Neural progenitor cell (in vitro differentiated cells): Measurements from ENCODE around the gene IL2RA. TPM values are rescaled to one million over a fixed set of nuclear protein-coding genes. Genes with fewer than 3 reads are reported as not detected.

Experiments
- DNase-seq: peaks from one replicate; pipeline ENCODE4 v3.0.0-alpha.2; 2016; ENCODE audit warnings: low spot score
- H2AFZ ChIP-seq: fragments of 200-600 bp; sonication (generic); replicated peaks from 2 replicates; pipeline ENCODE4 v1.6.1; 2016; ENCODE audit warnings: antibody characterized with exemption
- H3F3A ChIP-seq: fragments of 200-600 bp; sonication (generic); 2 replicates; pipeline ENCODE4 v1.6.1; 2016; ENCODE audit warnings: antibody characterized with exemption, low read depth
- H3K27ac ChIP-seq: fragments of 200-600 bp; sonication (generic); 2 replicates; pipeline ENCODE4 v1.5.1; 2016; ENCODE audit warnings: mild to moderate bottlenecking
- H3K27me3 ChIP-seq: fragments of 200-600 bp; sonication (generic); 2 replicates; pipeline ENCODE4 v1.6.1; 2016; ENCODE audit warnings: mild to moderate bottlenecking, moderate library complexity
- H3K36me3 ChIP-seq: fragments of 200-600 bp; sonication (generic); 2 replicates; pipeline ENCODE4 v1.5.1; 2016
- H3K4me1 ChIP-seq: fragments of 200-600 bp; sonication (generic); 2 replicates; pipeline ENCODE4 v1.6.1; 2016; ENCODE audit warnings: mixed run types
- H3K4me2 ChIP-seq: fragments of 200-600 bp; sonication (generic); 2 replicates; pipeline ENCODE4 v1.6.1; 2016
- H3K4me3 ChIP-seq: fragments of 200-600 bp; sonication (generic); 2 replicates; pipeline ENCODE4 v1.5.1; 2016
- H3K79me2 ChIP-seq: fragments of 200-600 bp; sonication (generic); 2 replicates; pipeline ENCODE4 v1.6.1; 2016; ENCODE audit warnings: low read depth
- H3K9ac ChIP-seq: fragments of 200-600 bp; sonication (generic); 2 replicates; pipeline ENCODE4 v1.6.1; 2016
- H3K9me3 ChIP-seq: fragments of 200-600 bp; sonication (generic); 2 replicates; pipeline ENCODE4 v1.5.1; 2016; ENCODE audit warnings: low read depth
- H4K20me1 ChIP-seq: fragments of 200-600 bp; sonication (generic); 2 replicates; pipeline ENCODE4 v1.6.1; 2016; ENCODE audit warnings: low read depth
- H3K27ac Mint-ChIP-seq: 3 replicates; pipeline ENCODE4 v1.8.0; 2021; ENCODE audit warnings: mixed read lengths
- H3K27me3 Mint-ChIP-seq: 2 replicates; pipeline ENCODE4 v1.8.0; 2022; ENCODE audit warnings: low read depth, mild to moderate bottlenecking, inconsistent platforms, moderate library complexity, mixed read lengths; ENCODE audit not compliant: insufficient read depth
- H3K36me3 Mint-ChIP-seq: 3 replicates; pipeline ENCODE4 v1.8.0; 2021; ENCODE audit warnings: mixed read lengths
- H3K4me1 Mint-ChIP-seq: 3 replicates; pipeline ENCODE4 v1.8.0; 2021; ENCODE audit warnings: mixed read lengths
- H3K4me3 Mint-ChIP-seq: 3 replicates; pipeline ENCODE4 v1.8.0; 2021; ENCODE audit warnings: mild to moderate bottlenecking, moderate library complexity, mixed read lengths
- H3K9me3 Mint-ChIP-seq: 3 replicates; pipeline ENCODE4 v1.8.0; 2020; ENCODE audit warnings: mixed read lengths
- EZH2 ChIP-seq: fragments of 200-600 bp; sonication (generic); IDR thresholded peaks from 2 replicates; pipeline ENCODE4 v1.6.1; 2017; ENCODE audit warnings: antibody characterized with exemption, mild to moderate bottlenecking, moderate library complexity
- EZH2phosphoT487 ChIP-seq: fragments of 200-600 bp; sonication (generic); IDR thresholded peaks from 2 replicates; pipeline ENCODE4 v1.6.1; 2017; ENCODE audit warnings: antibody characterized with exemption
- total RNA-seq: library from RNA; depleted of rRNA; stranded (reverse); fragments of >200 nt; gene quantifications from 2 replicates; pipeline ENCODE4 v1.2.3, GENCODE V29; 2015; ENCODE audit warnings: low replicate concordance
- TF ChIP-seq, protein P1 (sequence below): fragments of 200-600 bp; sonication (generic); IDR thresholded peaks from 2 replicates; pipeline ENCODE4 v1.5.1; 2017; ENCODE audit warnings: antibody characterized with exemption, mild to moderate bottlenecking

Gene IL2RA
- total RNA-seq, 1 donor from 2014 or later, result not detected

DNA sequence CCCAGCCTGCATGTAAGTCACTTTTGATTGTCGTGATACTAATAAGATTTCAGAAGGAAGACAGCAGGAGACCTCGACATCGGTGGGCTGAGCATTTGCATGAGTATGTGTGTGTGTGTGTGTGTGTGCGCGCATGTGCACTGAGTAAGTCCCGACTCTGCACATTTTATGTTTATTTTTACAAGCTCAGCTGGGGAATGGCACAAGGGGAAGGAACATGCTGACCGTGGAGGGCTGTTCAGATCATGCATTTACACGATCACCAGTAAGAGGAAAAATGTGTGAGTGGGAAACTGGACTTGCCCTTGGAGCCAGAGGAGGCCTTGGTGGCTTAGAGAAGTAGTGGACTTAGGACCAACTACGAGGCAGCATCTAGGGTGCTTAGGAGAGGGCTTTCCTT lies 41.3 kb downstream of the IL2RA start:
- H3K4me2 ChIP-seq, result no peak overlapping the region
- H2AFZ ChIP-seq, result no peak overlapping the region
- H3K36me3 Mint-ChIP-seq, result no peaks in the 10 kb centered on the region
- H3K27me3 ChIP-seq, result no peaks in the 10 kb centered on the region
- H3K36me3 ChIP-seq, result no peaks in the 10 kb centered on the region
- peaks cover 6% of the 10 kb centered on the region for H3K9me3 Mint-ChIP-seq
- no peak overlapping the region for H3K4me3 Mint-ChIP-seq
- TF ChIP-seq EZH2 (no peak), EZH2phosphoT487 (no peak)
- TF ChIP-seq, protein P1, sequence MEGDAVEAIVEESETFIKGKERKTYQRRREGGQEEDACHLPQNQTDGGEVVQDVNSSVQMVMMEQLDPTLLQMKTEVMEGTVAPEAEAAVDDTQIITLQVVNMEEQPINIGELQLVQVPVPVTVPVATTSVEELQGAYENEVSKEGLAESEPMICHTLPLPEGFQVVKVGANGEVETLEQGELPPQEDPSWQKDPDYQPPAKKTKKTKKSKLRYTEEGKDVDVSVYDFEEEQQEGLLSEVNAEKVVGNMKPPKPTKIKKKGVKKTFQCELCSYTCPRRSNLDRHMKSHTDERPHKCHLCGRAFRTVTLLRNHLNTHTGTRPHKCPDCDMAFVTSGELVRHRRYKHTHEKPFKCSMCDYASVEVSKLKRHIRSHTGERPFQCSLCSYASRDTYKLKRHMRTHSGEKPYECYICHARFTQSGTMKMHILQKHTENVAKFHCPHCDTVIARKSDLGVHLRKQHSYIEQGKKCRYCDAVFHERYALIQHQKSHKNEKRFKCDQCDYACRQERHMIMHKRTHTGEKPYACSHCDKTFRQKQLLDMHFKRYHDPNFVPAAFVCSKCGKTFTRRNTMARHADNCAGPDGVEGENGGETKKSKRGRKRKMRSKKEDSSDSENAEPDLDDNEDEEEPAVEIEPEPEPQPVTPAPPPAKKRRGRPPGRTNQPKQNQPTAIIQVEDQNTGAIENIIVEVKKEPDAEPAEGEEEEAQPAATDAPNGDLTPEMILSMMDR, result no peak
- no peak overlapping the region for H3K27ac ChIP-seq
- no peaks in the 10 kb centered on the region for H3K4me1 ChIP-seq
- no peak overlapping the region for H3K27ac Mint-ChIP-seq
- no peaks in the 10 kb centered on the region for H3F3A ChIP-seq
- DNase-seq, result no peak
- no peak overlapping the region for H3K9ac ChIP-seq
- no peaks in the 10 kb centered on the region for H4K20me1 ChIP-seq
- no peaks in the 10 kb centered on the region for H3K79me2 ChIP-seq
- H3K27me3 Mint-ChIP-seq, result peaks cover 5% of the 10 kb centered on the region
- H3K4me3 ChIP-seq, result no peak overlapping the region
- no peaks in the 10 kb centered on the region for H3K4me1 Mint-ChIP-seq
- no peaks in the 10 kb centered on the region for H3K9me3 ChIP-seq

DNA sequence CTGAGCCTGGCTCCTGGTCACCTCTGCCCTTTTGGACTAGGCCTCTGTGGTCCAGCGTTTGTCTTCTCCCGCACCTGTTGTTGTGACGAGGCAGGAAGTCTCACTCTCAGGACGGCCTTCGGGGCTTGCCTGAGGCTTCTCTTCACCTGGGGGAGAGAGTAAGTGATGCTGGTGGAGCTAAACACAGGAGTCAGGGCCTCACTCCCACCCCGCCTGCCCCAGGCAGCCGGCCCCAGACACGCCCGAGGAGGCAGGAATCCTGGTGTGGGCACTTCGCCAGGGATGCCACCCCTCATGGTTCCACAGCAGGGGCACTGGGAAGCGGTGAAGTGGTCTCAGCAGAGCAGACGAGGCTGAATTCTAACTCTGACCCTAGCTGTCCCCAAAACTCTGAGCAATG lies 42.4 kb downstream of the IL2RA start:
- H3K9ac ChIP-seq, result no peak overlapping the region
- H3K4me1 ChIP-seq, result no peaks in the 10 kb centered on the region
- H3K9me3 ChIP-seq, result no peaks in the 10 kb centered on the region
- Mint-ChIP-seq H3K4me1 (no peaks in the 10 kb centered on the region), H3K36me3 (no peaks in the 10 kb centered on the region), H3K27me3 (peaks cover 6% of the 10 kb centered on the region), H3K27ac (no peak overlapping the region), H3K4me3 (no peak overlapping the region), H3K9me3 (peaks cover 6% of the 10 kb centered on the region)
- TF ChIP-seq EZH2, result no peak
- TF ChIP-seq, protein P1, result no peak
- no peak for TF ChIP-seq EZH2phosphoT487
- no peaks in the 10 kb centered on the region for H3K36me3 ChIP-seq
- no peaks in the 10 kb centered on the region for H3K79me2 ChIP-seq
- no peak for DNase-seq
- H3K27ac ChIP-seq, result no peak overlapping the region
- H2AFZ ChIP-seq, result no peak overlapping the region
- no peaks in the 10 kb centered on the region for H4K20me1 ChIP-seq
- H3K4me3 ChIP-seq, result no peak overlapping the region
- H3K4me2 ChIP-seq, result no peak overlapping the region
- H3F3A ChIP-seq, result no peaks in the 10 kb centered on the region
- H3K27me3 ChIP-seq, result no peaks in the 10 kb centered on the region

DNA sequence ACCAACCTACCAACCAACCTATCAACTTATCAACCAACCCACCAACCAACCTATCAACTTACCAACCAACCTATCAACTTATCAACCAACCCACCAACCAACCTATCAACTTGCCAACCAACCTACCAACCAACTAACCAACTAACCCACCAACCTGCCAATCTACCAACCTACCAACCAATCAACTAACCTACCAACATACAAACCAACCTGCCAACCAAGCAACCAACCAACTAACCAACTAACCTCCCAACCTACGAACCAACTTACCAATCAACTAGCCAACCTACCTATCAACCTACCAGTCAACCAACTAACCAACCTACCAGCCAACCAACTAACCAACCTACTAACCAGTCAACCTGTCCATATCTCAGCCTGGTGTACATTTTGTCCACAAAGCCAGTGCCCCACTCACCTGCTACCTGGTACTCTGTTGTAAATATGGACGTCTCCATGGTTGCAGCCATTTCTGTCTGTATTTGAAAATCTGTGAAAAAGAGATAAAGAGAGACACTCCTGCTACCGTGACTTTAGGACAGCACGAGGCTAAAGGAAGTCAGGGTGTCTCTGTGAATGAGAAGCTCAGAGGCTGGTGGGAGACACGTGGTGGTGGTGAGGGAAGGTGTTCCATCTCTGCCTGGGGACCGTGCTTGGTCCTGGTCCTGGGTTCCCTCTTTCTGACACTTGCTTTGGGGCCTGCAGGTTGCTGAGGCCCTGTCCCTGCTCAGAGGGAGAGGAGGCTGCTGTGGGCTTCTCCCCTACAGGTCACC lies 43.0 kb downstream of the IL2RA start:
- no peak overlapping the region for H3K27ac ChIP-seq
- H3K4me3 Mint-ChIP-seq, result peak overlapping the region; percentile 5
- H3K36me3 Mint-ChIP-seq, result no peaks in the 10 kb centered on the region
- DNase-seq, result no peak
- H3K4me2 ChIP-seq, result no peak overlapping the region
- peaks cover 7% of the 10 kb centered on the region for H3K27me3 Mint-ChIP-seq
- H3K36me3 ChIP-seq, result no peaks in the 10 kb centered on the region
- H3K27me3 ChIP-seq, result no peaks in the 10 kb centered on the region
- no peaks in the 10 kb centered on the region for H3K79me2 ChIP-seq
- H2AFZ ChIP-seq, result no peak overlapping the region
- TF ChIP-seq EZH2 (no peak), EZH2phosphoT487 (no peak)
- TF ChIP-seq, protein P1, result no peak
- H3K9me3 Mint-ChIP-seq, result peaks cover 8% of the 10 kb centered on the region
- H3K9ac ChIP-seq, result no peak overlapping the region
- no peak overlapping the region for H3K27ac Mint-ChIP-seq
- no peaks in the 10 kb centered on the region for H3K9me3 ChIP-seq
- no peaks in the 10 kb centered on the region for H3K4me1 Mint-ChIP-seq
- H3K4me3 ChIP-seq, result no peak overlapping the region
- no peaks in the 10 kb centered on the region for H4K20me1 ChIP-seq
- no peaks in the 10 kb centered on the region for H3K4me1 ChIP-seq
- H3F3A ChIP-seq, result no peaks in the 10 kb centered on the region
